MM.1S (cell line): ENCODE results near the gene ADAM15.

Experiments
- DNase-seq: peaks from one replicate; pipeline ENCODE4 v3.0.0-alpha.2; 2015
- H2AFZ ChIP-seq: fragments of 300-600 bp; sonication (generic); 2 replicates; pipeline ENCODE4 v1.6.0; 2016; ENCODE audit warnings: antibody characterized with exemption, low read length
- H3F3A ChIP-seq: fragments of 300-600 bp; sonication (generic); 2 replicates; pipeline ENCODE4 v1.6.1; 2016; ENCODE audit warnings: mild to moderate bottlenecking, antibody characterized with exemption, low read length, moderate library complexity, mixed read lengths; ENCODE audit not compliant: insufficient read depth
- H3K27ac ChIP-seq: fragments of 300-600 bp; sonication (generic); 2 replicates; pipeline ENCODE4 v1.5.1; 2016; ENCODE audit warnings: mild to moderate bottlenecking, low read length
- H3K27me3 ChIP-seq: fragments of 300-600 bp; sonication (generic); replicated peaks from 2 replicates; pipeline ENCODE4 v1.6.0; 2016; ENCODE audit warnings: low read length; ENCODE audit not compliant: insufficient read depth
- H3K36me3 ChIP-seq: fragments of 300-600 bp; sonication (generic); replicated peaks from 2 replicates; pipeline ENCODE4 v1.6.1; 2016; ENCODE audit warnings: mild to moderate bottlenecking, low read length, mixed read lengths; ENCODE audit not compliant: insufficient read depth
- H3K4me1 ChIP-seq: fragments of 300-600 bp; sonication (generic); 2 replicates; pipeline ENCODE4 v1.6.1; 2016; ENCODE audit warnings: low read length, mixed read lengths
- H3K4me2 ChIP-seq: fragments of 300-600 bp; sonication (generic); 2 replicates; pipeline ENCODE4 v1.6.0; 2016; ENCODE audit warnings: low read depth, low read length
- H3K4me3 ChIP-seq: fragments of 300-600 bp; sonication (generic); 2 replicates; pipeline ENCODE4 v1.5.1; 2016; ENCODE audit warnings: low read length, mixed read lengths
- H3K79me2 ChIP-seq: fragments of 300-600 bp; sonication (generic); 2 replicates; pipeline ENCODE4 v1.6.1; 2016; ENCODE audit warnings: mixed run types, low read length, mixed read lengths
- H3K9ac ChIP-seq: fragments of 300-600 bp; sonication (generic); 2 replicates; pipeline ENCODE4 v1.6.1; 2016; ENCODE audit warnings: low read length, mixed read lengths
- H3K9me2 ChIP-seq: fragments of 300-600 bp; sonication (generic); replicated peaks from 2 replicates; pipeline ENCODE4 v1.6.1; 2016; ENCODE audit warnings: mild to moderate bottlenecking, low read length, mixed read lengths; ENCODE audit not compliant: insufficient read depth
- H3K9me3 ChIP-seq: fragments of 300-600 bp; sonication (generic); replicated peaks from 2 replicates; pipeline ENCODE4 v1.6.1; 2016; ENCODE audit warnings: mild to moderate bottlenecking, low read length, mixed read lengths; ENCODE audit not compliant: insufficient read depth
- H4K20me1 ChIP-seq: fragments of 300-600 bp; sonication (generic); 2 replicates; pipeline ENCODE4 v1.6.1; 2016; ENCODE audit warnings: mild to moderate bottlenecking, low read length, moderate library complexity, mixed read lengths; ENCODE audit not compliant: insufficient read depth
- CTCF ChIP-seq: fragments of 300-600 bp; sonication (generic); IDR thresholded peaks from 2 replicates; pipeline ENCODE4 v1.5.1; 2016; ENCODE audit warnings: antibody characterized with exemption, low read length, mixed read lengths
- EZH2 ChIP-seq: fragments of 300-600 bp; sonication (generic); optimal IDR thresholded peaks from 2 replicates; pipeline ENCODE3; 2017; ENCODE audit warnings: low read depth, mild to moderate bottlenecking, antibody characterized with exemption, low read length, mixed read lengths
- EZH2phosphoT487 ChIP-seq: fragments of 300-600 bp; sonication (generic); IDR thresholded peaks from 2 replicates; pipeline ENCODE4 v1.6.1; 2018; ENCODE audit warnings: antibody characterized with exemption, low read length

The ADAM15 gene

GRCh38 chr1:155043793-155044192 lies 7.3 kb upstream of the ADAM15 start:
- Histone ChIP-seq H3K4me2 (peak overlapping the region; percentile 64), H3K4me1 (peaks cover 31% of the 10 kb centered on the region), H3K9ac (peak overlapping the region; percentile 8; the same call in 1 of the 2 replicates), H3F3A (peaks cover 6% of the 10 kb centered on the region), H3K9me3 (no peaks in the 10 kb centered on the region), H3K27ac (no peak overlapping the region), H3K9me2 (no peaks in the 10 kb centered on the region), H3K4me3 (no peak overlapping the region; the same call in 1 of the 2 replicates), H2AFZ (peak overlapping the region; percentile 75), H3K79me2 (no peaks in the 10 kb centered on the region), H4K20me1 (no peaks in the 10 kb centered on the region), H3K36me3 (no peaks in the 10 kb centered on the region), H3K27me3 (no peaks in the 10 kb centered on the region)
- TF ChIP-seq EZH2phosphoT487 (no peak), EZH2 (no peak), CTCF (no peak; the same call in 1 of the 2 replicates)
- DNase-seq, result no peak

- H3K9ac ChIP-seq, result no peak overlapping the region
- no peaks in the 10 kb centered on the region for H3K9me3 ChIP-seq
- H3K27me3 ChIP-seq, result no peaks in the 10 kb centered on the region
- H2AFZ ChIP-seq, result peak overlapping the region; percentile 75
- TF ChIP-seq EZH2phosphoT487, result no peak
- TF ChIP-seq CTCF, result no peak
- no peak for TF ChIP-seq EZH2
- H3K79me2 ChIP-seq, result no peaks in the 10 kb centered on the region
- H3F3A ChIP-seq, result peaks cover under 1% of the 10 kb centered on the region; the same call in 1 of the 2 replicates
- H3K27ac ChIP-seq, result no peak overlapping the region
- no peaks in the 10 kb centered on the region for H3K9me2 ChIP-seq
- H3K4me1 ChIP-seq, result peaks cover 25% of the 10 kb centered on the region
- DNase-seq, result no peak
- H3K36me3 ChIP-seq, result no peaks in the 10 kb centered on the region
- H4K20me1 ChIP-seq, result no peaks in the 10 kb centered on the region
- peak overlapping the region; percentile 64 for H3K4me2 ChIP-seq
- no peak overlapping the region for H3K4me3 ChIP-seq
Measured at GRCh38 chr1:155044365-155044764, 6.8 kb upstream of the ADAM15 start.

GRCh38 chr1:155044812-155045657 lies 6.1 kb upstream of the ADAM15 start:
- no peak overlapping the region for H3K9ac ChIP-seq
- peak; percentile 93 for DNase-seq
- peak overlapping the region; percentile 64 for H2AFZ ChIP-seq
- H3K4me1 ChIP-seq, result peaks cover 28% of the 10 kb centered on the region
- H3K4me3 ChIP-seq, result no peak overlapping the region
- peaks cover 5% of the 10 kb centered on the region for H3F3A ChIP-seq
- H3K79me2 ChIP-seq, result no peaks in the 10 kb centered on the region
- no peak overlapping the region for H3K27ac ChIP-seq
- no peaks in the 10 kb centered on the region for H3K9me2 ChIP-seq
- no peaks in the 10 kb centered on the region for H4K20me1 ChIP-seq
- H3K36me3 ChIP-seq, result no peaks in the 10 kb centered on the region
- H3K9me3 ChIP-seq, result no peaks in the 10 kb centered on the region
- TF ChIP-seq EZH2, result no peak
- no peak for TF ChIP-seq EZH2phosphoT487
- peak; percentile 93 for TF ChIP-seq CTCF
- H3K27me3 ChIP-seq, result no peaks in the 10 kb centered on the region
- peak overlapping the region; percentile 10 for H3K4me2 ChIP-seq
